ENCODE measurements around the gene NPAS3.

DNA sequence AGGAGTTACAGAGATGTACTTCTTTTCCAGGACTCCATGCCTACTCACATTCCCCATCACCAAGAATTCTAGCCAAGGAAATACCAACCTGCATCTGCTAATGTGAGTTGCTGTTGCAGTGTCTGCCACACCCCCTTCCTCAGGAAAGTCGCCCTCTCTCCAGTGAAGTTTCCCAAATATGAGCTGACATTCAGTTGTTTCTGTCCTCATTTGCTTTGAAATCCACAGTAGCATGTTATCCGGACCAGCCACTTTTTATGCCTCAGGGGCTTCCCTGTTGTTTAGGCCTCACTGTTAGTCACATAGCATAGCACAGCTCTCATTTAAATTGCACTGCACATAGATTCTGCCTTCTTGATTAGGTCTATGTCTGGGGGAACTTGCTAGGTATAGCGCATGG, 799.8 kb downstream of the NPAS3 start:
- TF ChIP-seq POLR2A (IDR thresholded peaks at IDR 0.05; ENCODE audit: low read length) (no peak), GATA1 (IDR thresholded peaks at IDR 0.05; ENCODE audit: low read depth, low read length) (no peak)

Measured in erythroblast (primary cell).